Astrocyte (in vitro differentiated cells and primary cell): ENCODE measurements around the gene KIAA1328.

Experiments
- EZH2 ChIP-seq: IDR thresholded peaks from 2 replicates; pipeline ENCODE4 v1.6.1; 2012; ENCODE audit warnings: mild to moderate bottlenecking, low read length, inconsistent platforms; ENCODE audit not compliant: insufficient read depth
- TF ChIP-seq, protein P1 (sequence below): IDR thresholded peaks from 2 replicates; pipeline ENCODE4 v1.5.1; 2011; ENCODE audit warnings: low read depth, mild to moderate bottlenecking, inconsistent platforms, low read length, moderate library complexity; ENCODE audit not compliant: insufficient read depth

DNA sequence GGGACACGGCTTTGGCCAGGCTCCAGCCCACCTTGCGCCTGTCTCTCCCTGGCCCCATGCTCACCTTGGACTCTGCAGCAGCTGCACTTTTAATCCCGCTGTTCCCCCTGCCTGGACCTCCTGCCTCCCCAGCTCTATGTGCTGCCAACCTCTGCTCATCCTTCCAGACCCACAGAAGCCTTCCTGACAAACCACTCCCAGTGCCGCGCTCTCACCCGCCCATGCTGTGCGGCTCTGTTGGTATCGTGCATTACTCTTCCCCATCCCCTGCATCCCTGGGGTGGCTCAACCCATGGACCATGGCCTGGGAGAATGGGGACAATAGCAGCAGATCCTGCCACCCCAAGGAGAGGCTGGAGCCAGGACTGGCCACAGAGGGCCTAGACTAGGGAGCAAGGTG lies 433.1 kb downstream of the KIAA1328 start:
- TF ChIP-seq, protein P1, sequence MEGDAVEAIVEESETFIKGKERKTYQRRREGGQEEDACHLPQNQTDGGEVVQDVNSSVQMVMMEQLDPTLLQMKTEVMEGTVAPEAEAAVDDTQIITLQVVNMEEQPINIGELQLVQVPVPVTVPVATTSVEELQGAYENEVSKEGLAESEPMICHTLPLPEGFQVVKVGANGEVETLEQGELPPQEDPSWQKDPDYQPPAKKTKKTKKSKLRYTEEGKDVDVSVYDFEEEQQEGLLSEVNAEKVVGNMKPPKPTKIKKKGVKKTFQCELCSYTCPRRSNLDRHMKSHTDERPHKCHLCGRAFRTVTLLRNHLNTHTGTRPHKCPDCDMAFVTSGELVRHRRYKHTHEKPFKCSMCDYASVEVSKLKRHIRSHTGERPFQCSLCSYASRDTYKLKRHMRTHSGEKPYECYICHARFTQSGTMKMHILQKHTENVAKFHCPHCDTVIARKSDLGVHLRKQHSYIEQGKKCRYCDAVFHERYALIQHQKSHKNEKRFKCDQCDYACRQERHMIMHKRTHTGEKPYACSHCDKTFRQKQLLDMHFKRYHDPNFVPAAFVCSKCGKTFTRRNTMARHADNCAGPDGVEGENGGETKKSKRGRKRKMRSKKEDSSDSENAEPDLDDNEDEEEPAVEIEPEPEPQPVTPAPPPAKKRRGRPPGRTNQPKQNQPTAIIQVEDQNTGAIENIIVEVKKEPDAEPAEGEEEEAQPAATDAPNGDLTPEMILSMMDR = no peak
- TF ChIP-seq EZH2 = no peak
